ENCODE data around the gene TUBGCP3.
"Not testable (repeated sequence)": the region's sequence is repeated elsewhere in the genome, so short reads cannot be mapped to it uniquely, and the experiment has no call there.

The TUBGCP3 gene

DNA sequence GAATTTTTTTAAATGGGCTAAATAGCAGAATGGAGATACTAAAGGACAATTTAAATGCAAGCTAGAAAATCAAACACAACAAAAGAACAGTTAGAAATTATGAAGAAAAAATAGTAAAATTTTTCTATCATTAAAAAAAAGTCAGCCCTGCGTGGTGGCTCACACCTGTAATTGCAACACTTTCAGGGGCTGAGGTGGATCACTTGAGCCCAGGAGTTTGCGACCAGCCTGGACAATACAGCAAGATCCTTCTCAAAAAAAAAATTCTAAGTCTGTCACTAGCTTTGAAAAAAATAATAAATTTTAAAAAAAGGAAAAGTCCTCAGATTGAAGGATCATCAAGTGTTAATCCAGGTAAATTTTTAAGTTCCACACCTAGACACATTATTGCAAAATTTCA lies 7.7 kb downstream of the TUBGCP3 start:
- no peak for DNase-seq (ENCODE audit: low read depth in 1 of 2, low spot score in 1 of 2)

DNA sequence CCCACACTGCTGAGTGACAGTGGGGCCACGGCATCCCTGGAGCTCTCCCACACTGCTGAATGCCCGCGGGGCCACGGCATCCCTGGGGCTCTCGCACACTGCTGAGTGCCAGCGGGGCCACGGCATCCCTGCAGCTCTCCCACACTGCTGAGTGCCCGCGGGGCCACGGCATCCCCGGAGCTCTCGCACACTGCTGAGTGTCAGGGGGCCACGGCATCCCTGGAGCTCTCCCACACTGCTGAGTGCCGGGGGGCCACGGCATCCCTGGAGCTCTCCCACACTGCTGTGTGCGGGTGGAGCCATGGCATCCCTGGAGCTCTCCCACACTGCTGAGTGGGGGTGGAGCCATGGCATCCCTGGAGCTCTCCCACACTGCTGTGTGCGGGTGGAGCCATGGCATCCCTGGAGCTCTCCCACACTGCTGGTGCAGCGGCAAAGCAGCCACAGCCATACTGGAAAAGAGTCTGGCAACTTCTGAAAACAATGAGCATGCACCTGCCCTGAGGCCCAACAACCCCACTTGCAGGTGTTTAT lies 8.6 kb downstream of the TUBGCP3 start:
- no peak for DNase-seq (ENCODE audit: low read depth in 1 of 2, low spot score in 1 of 2)

DNA sequence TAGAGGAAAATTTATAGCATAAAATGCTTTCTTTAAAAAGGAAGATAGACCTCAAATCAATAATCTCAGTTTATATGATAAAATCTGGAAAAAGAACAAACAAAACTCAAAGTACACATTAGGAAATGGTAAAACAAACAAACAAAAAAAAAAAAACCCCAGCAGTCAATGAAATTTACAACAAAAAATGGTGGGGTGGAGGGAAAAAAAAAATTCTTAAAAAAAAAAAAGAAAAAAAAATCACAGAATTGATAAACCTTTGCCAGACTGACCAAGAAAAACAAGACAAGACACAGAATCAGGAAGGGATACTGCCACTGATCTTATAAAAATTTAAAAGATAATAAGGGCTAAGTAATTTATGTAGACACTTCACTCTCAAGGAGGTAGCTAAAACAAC lies 11.2 kb downstream of the TUBGCP3 start:
- DNase-seq (ENCODE audit: low read depth in 1 of 2, low spot score in 1 of 2): no peak

DNA sequence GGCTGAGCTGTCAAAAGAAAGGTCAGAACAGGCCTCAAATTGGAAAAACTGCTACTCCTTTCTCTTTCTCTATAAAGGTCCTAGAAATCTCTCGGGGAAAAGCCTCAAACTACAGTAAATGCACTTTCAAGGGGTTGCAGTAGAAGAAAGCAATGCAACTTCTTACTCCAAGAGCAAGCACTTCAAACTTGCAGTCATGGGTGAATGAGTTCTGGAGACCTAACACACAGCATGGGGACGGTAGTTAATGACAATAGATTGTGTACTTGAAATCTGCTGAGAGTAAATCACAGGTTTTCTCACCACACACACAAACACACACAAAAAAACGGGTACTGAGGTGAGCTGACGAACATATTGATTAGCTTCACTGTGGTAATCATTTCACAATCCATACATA lies 11.8 kb downstream of the TUBGCP3 start:
- no peak for DNase-seq (ENCODE audit: low read depth in 1 of 2, low spot score in 1 of 2)

DNA sequence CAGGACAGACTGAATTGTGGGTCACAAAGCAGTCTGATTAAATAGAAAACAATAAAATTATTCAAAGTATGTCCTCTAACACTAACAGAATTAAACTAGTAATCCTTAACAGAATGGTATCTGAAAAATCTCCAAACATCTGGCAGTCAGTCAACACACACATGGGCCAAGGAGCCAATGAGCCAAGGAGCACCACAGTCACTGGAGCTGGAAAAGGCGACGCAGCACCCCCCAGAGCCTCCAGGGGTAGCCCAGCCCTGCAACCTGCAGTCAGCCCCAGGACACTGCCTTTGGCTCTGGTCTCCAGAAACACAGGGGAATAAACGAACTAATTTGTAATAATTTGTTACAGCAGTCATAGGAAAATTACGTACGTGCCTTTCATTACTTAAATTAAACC lies 12.3 kb downstream of the TUBGCP3 start:
- DNase-seq (ENCODE audit: low read depth in 1 of 2, low spot score in 1 of 2): no peak

DNA sequence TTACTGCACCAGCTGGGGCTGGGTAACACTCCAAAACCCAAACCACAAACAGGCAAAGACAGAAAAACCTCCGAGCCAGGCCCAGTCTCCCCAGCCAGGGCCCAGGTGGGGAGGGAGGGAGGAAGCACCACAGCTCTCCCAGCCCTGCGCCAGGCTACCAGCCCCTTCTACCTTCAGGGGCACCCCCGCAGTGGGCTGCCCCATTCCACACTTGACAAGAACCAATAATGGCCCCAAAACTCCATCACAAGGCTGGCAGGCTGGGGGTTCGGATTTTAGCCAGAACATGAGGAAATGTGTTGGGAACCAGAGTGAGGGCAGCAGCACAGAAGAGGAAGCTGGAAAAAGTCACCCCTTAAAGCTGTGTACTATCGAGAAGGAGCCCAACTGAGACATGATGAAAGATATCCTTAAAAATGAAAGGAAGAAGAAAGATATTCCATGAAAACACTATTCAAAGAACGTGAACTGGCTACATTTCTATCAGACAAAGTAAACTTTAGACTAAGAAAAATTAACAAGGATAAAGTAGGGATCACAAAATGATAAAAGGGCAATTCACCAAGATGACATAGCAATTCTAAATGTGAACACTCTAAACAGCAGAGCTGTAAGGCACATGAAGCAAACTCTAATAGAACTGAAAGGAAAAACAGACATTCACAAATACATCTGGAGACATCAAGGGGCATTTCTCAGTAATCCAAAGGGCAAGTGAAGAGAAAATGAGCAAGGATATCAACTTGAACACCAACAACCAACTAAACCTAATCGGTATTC lies 12.9 kb downstream of the TUBGCP3 start:
- DNase-seq (ENCODE audit: low read depth in 1 of 2, low spot score in 1 of 2): no peak

DNA sequence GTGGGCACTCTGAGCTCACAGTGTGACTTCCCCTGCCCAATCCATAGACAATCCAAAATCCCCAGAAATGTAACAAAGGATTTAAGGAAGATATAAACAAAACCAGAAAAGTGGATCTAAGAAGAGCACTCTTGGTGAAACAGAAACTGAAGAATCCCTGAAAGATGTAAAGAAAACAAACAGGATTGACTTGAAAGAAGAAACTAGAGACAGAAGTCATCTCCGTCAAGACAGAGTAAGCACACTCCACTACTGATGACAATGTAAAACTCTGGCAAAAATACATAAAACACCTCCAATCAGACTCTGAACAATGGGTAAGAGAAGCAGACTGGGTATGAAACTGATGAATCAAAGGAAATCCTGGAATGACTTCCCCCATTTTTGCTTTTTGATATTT lies 13.5 kb downstream of the TUBGCP3 start:
- no peak for DNase-seq (ENCODE audit: low read depth in 1 of 2, low spot score in 1 of 2)

DNA sequence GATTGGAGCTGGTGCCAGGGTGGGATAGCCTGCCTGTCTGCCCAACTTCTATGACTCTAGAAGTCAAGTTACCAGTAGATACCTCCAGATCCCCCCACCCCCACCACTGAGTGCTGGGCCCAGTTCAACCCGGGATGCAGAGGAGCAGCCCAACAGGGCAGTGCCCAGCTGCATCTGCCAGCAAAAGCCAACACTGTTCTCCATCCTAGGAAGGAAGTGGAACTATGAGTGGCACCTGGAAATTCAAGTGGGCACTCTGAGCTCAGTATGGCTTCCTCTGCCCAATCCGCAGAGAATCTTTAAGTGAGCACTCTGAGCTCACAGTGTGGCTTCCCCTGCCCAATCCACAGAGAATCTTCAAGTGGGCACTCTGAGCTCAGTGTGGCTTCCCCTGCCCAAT lies 14.2 kb downstream of the TUBGCP3 start:
- no peak for DNase-seq (ENCODE audit: low read depth in 1 of 2, low spot score in 1 of 2)

DNA sequence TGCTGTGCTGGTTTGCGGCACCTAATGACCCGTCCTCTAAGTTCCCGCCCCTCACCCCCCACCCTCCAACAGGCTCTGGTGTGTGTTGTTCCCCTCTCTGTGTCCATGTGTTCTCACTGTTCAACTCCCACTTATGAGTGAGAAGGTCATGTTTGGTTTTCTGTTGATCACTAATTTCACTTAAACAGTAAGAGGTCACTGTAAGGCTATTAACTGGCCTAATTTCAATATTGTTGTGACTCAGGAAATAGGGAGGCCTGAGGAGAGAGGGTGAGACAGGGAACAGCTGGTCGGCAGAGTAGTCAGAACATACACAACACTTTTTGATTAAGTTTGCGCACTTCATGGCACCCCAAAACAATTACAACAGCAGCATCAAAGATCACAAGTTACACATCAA lies 15.6 kb downstream of the TUBGCP3 start:
- no peak for DNase-seq (ENCODE audit: low read depth in 1 of 2, low spot score in 1 of 2)

DNA sequence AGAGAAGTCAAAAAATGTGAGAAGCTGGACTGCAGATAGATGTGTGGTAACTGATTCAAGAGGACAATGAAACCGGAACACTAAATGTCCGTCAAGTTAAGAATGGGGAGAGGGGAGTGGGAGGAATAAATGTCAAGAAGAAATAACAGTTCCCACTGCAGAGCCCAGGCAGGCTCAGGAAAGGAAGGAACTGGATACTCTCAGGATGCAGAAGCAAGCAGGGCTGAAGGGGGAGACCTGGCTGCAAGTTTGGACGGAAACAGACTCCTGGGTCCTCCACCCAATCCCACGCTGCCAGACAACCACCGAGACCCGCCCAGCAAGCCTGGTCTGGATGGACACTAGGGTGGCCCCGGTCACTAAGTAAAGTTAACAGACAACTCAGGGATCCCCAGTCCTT lies 18.1 kb downstream of the TUBGCP3 start:
- DNase-seq (ENCODE audit: low read depth in 1 of 2, low spot score in 1 of 2): no peak

DNA sequence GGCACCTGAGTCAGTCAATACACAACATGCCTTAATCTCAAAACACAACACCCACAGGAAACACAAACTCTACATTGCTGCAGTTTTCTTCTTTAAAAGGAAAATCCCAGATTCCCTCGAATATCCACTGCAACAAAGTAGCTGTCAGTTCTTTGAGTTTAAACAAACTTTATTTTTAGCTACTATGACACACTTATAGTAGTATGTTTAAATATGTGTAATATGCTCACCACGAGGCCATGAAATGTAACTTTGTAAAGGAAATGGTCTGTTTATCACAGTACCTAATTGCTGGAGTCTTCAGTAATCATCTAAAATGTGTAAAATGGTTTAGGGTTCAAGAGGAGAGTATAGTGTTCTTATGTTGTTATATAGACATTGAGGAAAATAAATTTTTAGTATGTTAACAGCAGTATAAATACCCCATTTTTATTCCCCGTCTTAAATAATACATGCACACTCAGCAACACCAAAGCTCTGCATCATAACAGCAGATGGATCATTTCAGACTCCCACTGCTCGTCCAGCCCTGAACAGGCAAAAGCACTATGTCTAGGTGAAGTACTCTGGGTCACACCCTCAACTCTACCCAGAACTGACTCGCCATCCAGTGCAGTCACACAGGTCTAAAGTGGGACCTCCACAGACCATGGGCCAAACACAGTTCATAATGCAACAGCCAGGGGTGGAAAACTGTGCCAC lies 20.6 kb downstream of the TUBGCP3 start:
- no peak for DNase-seq (ENCODE audit: low read depth in 1 of 2, low spot score in 1 of 2)

DNA sequence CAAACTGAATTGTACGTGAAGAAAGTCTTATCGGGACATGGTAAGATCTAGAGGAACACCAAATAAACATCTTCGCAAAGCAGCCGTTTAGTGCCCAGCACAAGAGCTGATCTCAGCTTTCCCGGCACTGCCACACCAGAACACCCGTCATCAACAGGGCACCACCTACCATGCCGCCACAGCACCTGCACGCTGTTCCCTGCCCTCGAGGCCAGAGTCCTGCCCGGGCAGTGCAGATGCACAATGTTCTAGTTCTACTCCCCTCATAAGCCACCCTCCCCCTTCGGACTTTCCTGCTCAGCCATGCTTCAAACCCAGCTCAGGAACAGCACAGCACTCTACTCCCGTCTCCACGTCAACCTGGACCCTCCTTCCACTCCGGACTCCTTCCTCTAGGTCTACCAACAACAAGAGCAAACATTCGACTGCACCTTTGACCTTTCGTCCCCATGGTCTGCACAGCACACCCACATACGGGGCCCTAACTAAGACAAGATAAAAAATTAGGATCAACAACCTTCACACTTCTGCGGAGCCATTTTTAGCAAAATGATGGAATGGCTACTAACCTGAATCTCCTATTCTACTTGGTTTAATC lies 25.1 kb downstream of the TUBGCP3 start:
- DNase-seq (ENCODE audit: low read depth in 1 of 2, low spot score in 1 of 2): no peak

DNA sequence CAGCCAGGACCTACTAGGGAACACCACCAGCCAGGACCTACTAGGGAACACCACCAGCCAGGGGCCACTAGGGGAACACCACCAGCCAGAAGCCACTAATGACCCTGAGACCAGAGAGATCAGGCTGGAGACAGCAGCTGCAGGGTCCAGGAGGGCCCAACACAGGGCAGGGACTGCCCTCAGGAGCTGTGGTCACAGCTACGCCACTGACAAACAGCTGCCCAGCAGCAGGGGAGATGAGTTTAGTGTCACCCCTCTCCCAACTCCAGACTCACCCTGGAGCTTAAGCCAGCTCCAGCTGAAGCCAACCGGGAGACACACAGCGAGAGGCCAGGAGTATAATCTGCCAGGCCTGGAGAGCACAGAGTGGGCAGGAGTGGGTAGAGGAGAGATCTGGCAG lies 25.7 kb downstream of the TUBGCP3 start:
- no peak for DNase-seq (ENCODE audit: low read depth in 1 of 2, low spot score in 1 of 2)

DNA sequence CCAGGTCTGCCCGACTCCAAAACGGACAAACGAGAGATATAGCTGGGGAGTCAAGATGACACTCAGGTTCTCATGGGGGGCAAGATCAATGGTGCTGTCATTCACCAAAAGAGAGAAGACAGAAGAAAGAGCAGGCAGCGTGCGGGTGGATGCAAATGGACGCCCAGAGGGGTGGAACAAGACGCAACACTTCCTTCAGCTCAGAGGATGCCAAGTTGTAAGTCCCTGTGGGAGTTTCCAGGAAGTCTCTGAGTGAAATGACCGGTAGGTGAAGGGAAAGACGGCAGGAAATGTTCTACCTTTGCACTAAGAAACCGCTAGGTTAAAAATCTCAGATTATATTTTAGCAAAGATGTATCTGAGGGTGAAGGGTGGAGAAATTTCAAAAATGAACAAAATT lies 26.5 kb downstream of the TUBGCP3 start:
- no peak for DNase-seq (ENCODE audit: low read depth in 1 of 2, low spot score in 1 of 2)

DNA sequence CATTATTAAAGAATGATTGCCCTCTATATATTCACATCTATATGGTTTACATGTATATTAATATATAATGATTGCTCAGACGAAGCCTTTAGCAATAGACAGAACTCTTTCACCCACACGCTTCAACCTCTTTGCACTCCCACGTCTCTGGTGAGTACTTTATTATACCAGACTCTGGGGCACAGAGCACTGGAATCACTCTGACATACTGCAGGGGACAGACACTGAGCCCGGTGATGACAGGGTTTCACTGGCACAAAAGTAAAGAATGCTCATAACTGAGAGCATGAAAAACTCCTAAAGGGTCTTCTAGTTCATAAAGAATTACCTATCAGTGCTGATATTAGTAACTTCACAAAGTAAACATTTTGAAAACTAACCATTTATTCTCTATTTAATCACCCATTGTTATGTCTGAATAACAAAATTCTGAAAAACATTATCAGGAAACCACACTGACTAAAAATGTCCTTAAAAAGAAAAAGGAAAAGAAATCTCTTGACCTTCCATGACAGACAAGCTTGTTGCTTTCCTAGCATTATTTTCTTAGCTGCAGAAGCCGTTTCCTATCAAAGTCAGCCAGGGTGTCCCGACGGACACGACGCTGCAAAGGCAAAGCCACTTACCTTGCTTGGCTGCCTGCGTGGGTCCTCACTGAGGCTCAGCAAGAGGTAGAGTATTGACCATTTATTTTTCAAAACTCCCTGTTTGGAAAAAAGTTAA lies 29.1 kb downstream of the TUBGCP3 start:
- no peak for DNase-seq (ENCODE audit: low read depth in 1 of 2, low spot score in 1 of 2)

DNA sequence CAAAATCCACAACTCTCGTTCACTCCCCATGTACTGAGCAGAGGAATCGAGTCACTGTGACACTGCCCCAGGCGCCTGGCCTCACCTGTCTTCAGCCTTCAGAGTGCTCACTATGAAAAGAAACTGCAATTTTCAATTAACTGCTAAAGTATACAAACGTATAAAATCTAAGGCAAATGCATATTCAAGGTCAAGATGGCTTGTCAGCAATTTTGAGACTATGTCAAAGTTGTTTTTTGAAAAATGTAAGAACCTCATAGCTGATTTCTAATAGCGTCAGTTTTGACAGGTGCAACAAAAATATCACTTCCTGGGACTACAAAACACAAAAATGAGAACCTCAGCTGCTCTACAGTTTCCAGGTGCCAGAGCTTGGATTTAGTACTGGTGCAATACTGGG lies 31.4 kb downstream of the TUBGCP3 start:
- no peak for DNase-seq (ENCODE audit: low read depth in 1 of 2, low spot score in 1 of 2)

DNA sequence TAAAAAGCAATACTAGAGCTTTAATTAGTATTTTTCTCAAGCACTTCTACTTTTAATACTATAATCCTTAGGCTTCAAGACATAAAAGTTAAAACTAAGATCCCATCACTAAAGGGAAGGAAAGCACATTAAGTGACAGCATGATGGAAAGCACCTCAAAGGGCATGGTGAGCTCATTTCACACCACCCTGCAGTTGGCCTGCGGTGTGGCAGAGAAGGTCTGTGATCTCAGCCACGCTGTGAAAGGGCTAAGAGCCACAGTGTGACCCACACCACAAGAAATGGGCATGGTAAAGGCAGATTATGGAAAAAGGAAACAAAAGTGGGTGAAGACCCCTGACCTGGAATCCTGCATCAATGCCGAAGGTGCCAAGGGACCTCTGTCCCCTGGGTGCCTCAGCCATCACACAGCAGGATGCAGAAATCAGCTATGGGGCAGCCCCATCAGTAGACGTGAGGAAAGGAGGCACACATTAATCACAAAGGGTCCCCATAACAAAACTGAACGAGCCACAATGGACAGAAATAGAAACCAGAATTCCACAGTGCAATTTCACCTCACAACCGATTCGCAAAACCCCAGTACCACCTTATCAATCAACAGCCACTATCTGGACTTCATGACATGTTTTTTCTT lies 33.6 kb downstream of the TUBGCP3 start:
- no peak for DNase-seq (ENCODE audit: low read depth in 1 of 2, low spot score in 1 of 2)

DNA sequence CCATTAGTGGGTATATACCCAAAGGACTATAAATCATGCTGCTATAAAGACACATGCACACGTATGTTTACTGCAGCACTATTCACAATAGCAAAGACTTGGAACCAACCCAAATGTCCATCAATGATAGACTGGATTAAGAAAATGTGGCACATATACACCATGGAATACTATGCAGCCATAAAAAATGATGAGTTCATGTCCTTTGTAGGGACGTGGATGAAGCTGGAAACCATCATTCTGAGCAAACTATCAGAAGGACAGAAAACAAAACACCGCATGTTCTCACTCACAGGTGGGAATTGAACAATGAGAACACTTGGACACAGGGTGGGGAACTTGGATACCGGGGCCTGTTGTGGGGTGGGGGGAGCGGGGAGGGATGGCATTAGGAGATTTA lies 39.0 kb downstream of the TUBGCP3 start:
- DNase-seq (ENCODE audit: low read depth in 1 of 2, low spot score in 1 of 2): not testable (repeated sequence)

DNA sequence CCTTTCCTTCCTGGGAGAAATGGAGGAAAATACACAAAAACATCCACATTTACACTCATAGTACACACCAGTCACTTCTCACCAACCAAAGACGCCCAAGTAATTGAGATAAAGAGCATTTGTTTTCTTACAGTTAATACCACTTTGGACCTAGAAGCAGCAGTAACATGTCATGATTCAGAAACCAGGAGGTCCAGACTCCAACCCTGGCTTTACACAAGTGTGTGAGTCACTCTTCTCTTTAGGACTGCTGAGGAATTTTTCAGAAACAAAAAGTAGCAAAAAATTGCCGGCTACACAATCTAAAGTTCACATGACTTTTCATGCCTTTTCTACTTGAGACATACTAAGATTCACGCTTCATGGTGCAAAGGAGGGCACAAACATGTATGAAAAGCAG lies 42.1 kb downstream of the TUBGCP3 start:
- DNase-seq (ENCODE audit: low read depth in 1 of 2, low spot score in 1 of 2): no peak

DNA sequence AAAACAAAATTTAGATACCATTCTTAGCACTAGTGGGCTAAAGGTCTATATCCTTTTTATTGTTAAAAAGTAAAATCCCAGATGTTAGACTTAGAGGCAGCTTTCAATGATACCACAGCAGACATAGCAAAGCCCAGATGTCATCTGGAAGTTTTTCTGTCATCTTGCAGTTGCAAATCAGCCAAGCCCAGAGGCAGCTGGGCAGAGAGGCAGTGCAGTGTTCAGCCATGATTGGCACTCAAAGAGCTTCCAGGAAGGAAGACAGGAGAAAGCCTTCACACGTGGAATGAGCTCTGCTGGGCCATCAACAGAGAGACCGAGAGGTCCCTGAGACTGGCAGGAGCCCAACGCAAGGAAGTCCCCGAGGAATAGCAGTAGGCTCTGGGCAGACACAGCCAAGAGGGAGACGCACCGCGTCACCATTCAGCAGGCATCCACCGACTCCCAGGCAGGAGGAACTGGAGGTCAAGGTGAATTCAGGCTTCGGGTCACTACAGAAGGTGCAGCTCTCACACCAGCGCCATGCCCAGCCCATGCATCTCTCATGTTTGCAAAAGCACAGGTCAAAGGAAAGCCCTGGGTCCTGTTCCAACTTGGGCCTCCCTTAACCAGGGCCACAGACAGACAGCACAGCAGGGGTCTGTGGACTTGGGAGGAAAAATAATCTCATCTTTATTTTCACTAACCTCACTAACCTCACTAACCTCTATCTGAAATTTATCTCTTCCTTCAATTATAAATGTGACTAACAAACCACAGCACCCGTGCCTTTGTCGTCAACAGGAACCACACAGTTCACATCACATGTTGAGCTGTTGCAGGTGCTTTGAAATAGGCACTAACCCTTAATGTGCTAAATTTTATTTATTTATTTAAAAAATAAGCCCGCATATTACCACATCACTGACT lies 54.9 kb downstream of the TUBGCP3 start:
- no peak for DNase-seq (ENCODE audit: low read depth in 1 of 2, low spot score in 1 of 2)
